Fibroblast of lung (primary cell): Measurements from ENCODE around the gene APOLD1. TPM values are rescaled to one million over a fixed set of nuclear protein-coding genes. Genes with fewer than 3 reads are reported as not detected.

Experiments used
- DNase-seq, 2 donors: peaks; one replicate each; pipeline versions ENCODE4 v3.0.0 to v3.0.0-alpha.2; 2010; ENCODE audit warnings: low read depth in 2 of 2
- H2AFZ ChIP-seq: 2 replicates; pipeline ENCODE4 v1.5.1; 2012; ENCODE audit warnings: low read length, control low read depth, inconsistent platforms
- H3K27ac ChIP-seq: 2 replicates; pipeline ENCODE4 v1.5.1; 2011; ENCODE audit warnings: low read length, control low read depth; ENCODE audit not compliant: insufficient read depth
- H3K27me3 ChIP-seq: 2 replicates; pipeline ENCODE4 v1.5.1; 2011; ENCODE audit warnings: mild to moderate bottlenecking, low read length; ENCODE audit not compliant: control insufficient read depth, insufficient read depth
- H3K36me3 ChIP-seq: 2 replicates; pipeline ENCODE4 v1.5.1; 2011; ENCODE audit warnings: low read length; ENCODE audit not compliant: control insufficient read depth, insufficient read depth
- H3K4me1 ChIP-seq: 2 replicates; pipeline ENCODE4 v1.5.1; 2011; ENCODE audit warnings: low read length; ENCODE audit not compliant: control insufficient read depth, insufficient read depth; ENCODE audit errors: extremely low read depth
- H3K4me2 ChIP-seq: 2 replicates; pipeline ENCODE4 v1.5.1; 2011; ENCODE audit warnings: low read length, control low read depth; ENCODE audit not compliant: insufficient read depth; ENCODE audit errors: extremely low read depth
- H3K4me3 ChIP-seq, 4 experiments: fragments of 200-600 bp in 1 of 4; sonication (generic) in 1 of 4; replicated peaks in 1 of 4; 2 replicates each; pipeline ENCODE4 v1.5.1; 2011 to 2016; ENCODE audit warnings: low read length in 4 of 4, low read depth in 3 of 4, mild to moderate bottlenecking in 3 of 4, control low read depth in 2 of 4, inconsistent platforms in 1 of 4, mixed read lengths in 1 of 4; ENCODE audit not compliant: insufficient read depth in 1 of 4; ENCODE audit errors: control extremely low read depth in 1 of 4
- H3K79me2 ChIP-seq: 2 replicates; pipeline ENCODE4 v1.5.1; 2012; ENCODE audit warnings: mild to moderate bottlenecking, low read length, inconsistent platforms; ENCODE audit not compliant: control insufficient read depth, insufficient read depth
- H3K9ac ChIP-seq: 2 replicates; pipeline ENCODE4 v1.5.1; 2011; ENCODE audit warnings: mild to moderate bottlenecking, low read length, control low read depth; ENCODE audit not compliant: insufficient read depth
- H3K9me3 ChIP-seq: 2 replicates; pipeline ENCODE4 v1.5.1; 2012; ENCODE audit warnings: low read depth, low read length; ENCODE audit not compliant: control insufficient read depth, insufficient read depth
- H4K20me1 ChIP-seq: 2 replicates; pipeline ENCODE4 v1.5.1; 2011; ENCODE audit warnings: low read length; ENCODE audit not compliant: control insufficient read depth, insufficient read depth; ENCODE audit errors: extremely low read depth
- CTCF ChIP-seq, 2 donors: IDR thresholded peaks in 1 of 2; conservative IDR thresholded peaks in 1 of 2; 1 replicate in 1 of 2; 2 replicates in 1 of 2; pipeline ENCODE4 v1.5.1; 2011 to 2012; ENCODE audit warnings: low read length in 2 of 2, control low read depth in 1 of 2, inconsistent platforms in 1 of 2, low read depth in 1 of 2, mild to moderate bottlenecking in 1 of 2
- EZH2 ChIP-seq: IDR thresholded peaks from 2 replicates; pipeline ENCODE4 v1.5.1; 2012; ENCODE audit warnings: low read length, control low read depth, mild to moderate bottlenecking; ENCODE audit errors: missing control alignments
- polyA plus RNA-seq, 2 donors: library from polyadenylated mRNA; depleted of rRNA in 1 of 2; stranded (reverse) in 1 of 2; unstranded in 1 of 2; fragments of >200 nt; gene quantifications; 2 replicates each; pipeline ENCODE4 v1.2.1, GENCODE V29; 2011 to 2012; ENCODE audit warnings: missing spikeins in 1 of 2
- total RNA-seq: library from RNA; depleted of rRNA; stranded (reverse); fragments of >200 nt; gene quantifications from 2 replicates; pipeline ENCODE4 v1.2.1, GENCODE V29; 2014

APOLD1 gene
- total and polyA plus RNA-seq, 2 donors (not counting 1 experiment from before 2014, with no cell fraction given): 3.1 to 3.2 TPM

GRCh38 chr12:12807970-12808702 lies 22.7 kb downstream of the APOLD1 start:
- peak; percentile 38 to 56 for DNase-seq
- no peak overlapping the region for H3K4me3 ChIP-seq

GRCh38 chr12:12810553-12811021 lies 25.1 kb downstream of the APOLD1 start:
- Histone ChIP-seq H3K4me3 (no peak overlapping the region), H3K27ac (no peak overlapping the region), H3K79me2 (peaks cover 23% of the 10 kb centered on the region), H3K27me3 (no peaks in the 10 kb centered on the region), H4K20me1 (no peaks in the 10 kb centered on the region), H3K4me2 (no peak overlapping the region), H2AFZ (no peak overlapping the region), H3K9ac (no peak overlapping the region), H3K9me3 (no peaks in the 10 kb centered on the region), H3K36me3 (no peaks in the 10 kb centered on the region), H3K4me1 (peaks cover 7% of the 10 kb centered on the region)
- no peak for DNase-seq
- no peak for TF ChIP-seq EZH2
- no peak for TF ChIP-seq CTCF (conservative IDR thresholded peaks at IDR 0.05 in 1 of 2, IDR thresholded peaks at IDR 0.05 in 1 of 2; ENCODE audit: low read depth in 1 of 2, low read length in 2 of 2)

More at GRCh38 chr12:12807970-12808702, 22.7 kb downstream of the APOLD1 start:
- peak overlapping the region; percentile 83 for H3K4me2 ChIP-seq
- H3K79me2 ChIP-seq: no peaks in the 10 kb centered on the region
- H3K9ac ChIP-seq: peak overlapping the region; percentile 42
- TF ChIP-seq CTCF (conservative IDR thresholded peaks at IDR 0.05 in 1 of 2, IDR thresholded peaks at IDR 0.05 in 1 of 2; ENCODE audit: low read depth in 1 of 2, low read length in 2 of 2) (no peak), EZH2 (no peak)
- H3K27me3 ChIP-seq: no peaks in the 10 kb centered on the region
- peaks cover 16% of the 10 kb centered on the region for H3K4me1 ChIP-seq
- H3K36me3 ChIP-seq: no peaks in the 10 kb centered on the region
- H3K9me3 ChIP-seq: no peaks in the 10 kb centered on the region
- H3K27ac ChIP-seq: peak overlapping the region; percentile 76
- peak overlapping the region; percentile 45 for H2AFZ ChIP-seq
- H4K20me1 ChIP-seq: no peaks in the 10 kb centered on the region

GRCh38 chr12:12811343-12811742 lies 25.9 kb downstream of the APOLD1 start:
- H4K20me1 ChIP-seq: no peaks in the 10 kb centered on the region
- H3K36me3 ChIP-seq: no peaks in the 10 kb centered on the region
- TF ChIP-seq CTCF (conservative IDR thresholded peaks at IDR 0.05 in 1 of 2, IDR thresholded peaks at IDR 0.05 in 1 of 2; ENCODE audit: low read depth in 1 of 2, low read length in 2 of 2) (no peak), EZH2 (no peak)
- H3K27ac ChIP-seq: no peak overlapping the region
- no peak overlapping the region for H3K4me2 ChIP-seq
- H3K4me3 ChIP-seq: no peak overlapping the region
- H2AFZ ChIP-seq: no peak overlapping the region
- H3K4me1 ChIP-seq: peaks cover 7% of the 10 kb centered on the region
- no peak for DNase-seq
- no peaks in the 10 kb centered on the region for H3K27me3 ChIP-seq
- no peaks in the 10 kb centered on the region for H3K9me3 ChIP-seq
- peaks cover 31% of the 10 kb centered on the region for H3K79me2 ChIP-seq
- no peak overlapping the region for H3K9ac ChIP-seq
